K562 (cell line): ENCODE results near the gene ACTN1. TPM values are rescaled to one million over a fixed set of nuclear protein-coding genes. Genes with fewer than 3 reads are reported as not detected.

Experiments used
- ATAC-seq: fragments of 200-7000 bp; cut with Tn5 transposase; 3 replicates; pipeline ENCODE4 v1.9.1; 2020; ENCODE audit warnings: moderate library complexity
- BruUV-seq: library from RNA; stranded (reverse); fragments of 400-500 nt; replicated peaks from 2 replicates; lab custom pipeline; 2021; lab: Mats Ljungman, UMichigan
- CTCF ChIA-PET: fragments of 300-600 bp; formaldehyde crosslinking; extraction: SDS; loops from one replicate; lab custom pipeline; 2021; ENCODE audit warnings: low intra/inter-chr PET ratio; lab: Yijun Ruan, JAX
- POLR2A ChIA-PET: fragments of 300-600, 350-650 bp; sonication (Branson Sonifier 250); formaldehyde crosslinking; extraction: SDS; loops from one replicate; lab custom pipeline; 2021; ENCODE audit warnings: antibody characterized with exemption, inconsistent platforms; lab: Yijun Ruan, JAX
- DNase-seq, 4 experiments: peaks; one replicate each; pipeline versions ENCODE4 v3.0.0 to v3.0.0-alpha.2; 2011 to 2018; ENCODE audit warnings: low spot score in 3 of 4, mixed read lengths in 3 of 4; ENCODE audit errors: extremely low read depth in 1 of 4
- FAIRE-seq: peaks from 2 replicates; lab custom pipeline; 2011; peaks lifted over from hg19 to GRCh38; lab: Jason Lieb, UNC
- H2AFZ ChIP-seq: 2 replicates; pipeline ENCODE4 v1.6.0; 2011; ENCODE audit warnings: low read depth, low read length, control low read depth, inconsistent platforms
- H3K27ac ChIP-seq: fragments of 200-600 bp; 3 replicates; pipeline ENCODE4 v1.8.0; 2011; ENCODE audit warnings: low read depth, mild to moderate bottlenecking, control low read depth, inconsistent platforms, low read length, moderate library complexity, mixed read lengths; ENCODE audit errors: extremely low read depth
- H3K27me3 ChIP-seq, 2 experiments: fragments of 300-600 bp in 1 of 2; 2 replicates in 1 of 2; 3 replicates in 1 of 2; pipeline versions ENCODE4 v1.6.0 to v1.8.0; 2011; ENCODE audit warnings: inconsistent platforms in 2 of 2, low read length in 2 of 2, mild to moderate bottlenecking in 1 of 2, mixed read lengths in 1 of 2, moderate library complexity in 1 of 2; ENCODE audit not compliant: control insufficient read depth in 2 of 2, insufficient read depth in 2 of 2
- H3K36me3 ChIP-seq: fragments of 300-600 bp; 3 replicates; pipeline ENCODE4 v1.8.0; 2011; ENCODE audit warnings: mild to moderate bottlenecking, low read length, inconsistent platforms; ENCODE audit not compliant: control insufficient read depth, insufficient read depth
- H3K4me1 ChIP-seq, 2 experiments: fragments of 200-600 bp in 1 of 2; replicated peaks in 1 of 2; 2 replicates in 1 of 2; 3 replicates in 1 of 2; pipeline versions ENCODE4 v1.5.1 to v1.8.0; 2011; ENCODE audit warnings: inconsistent platforms in 2 of 2, low read length in 2 of 2, mild to moderate bottlenecking in 1 of 2, mixed read lengths in 1 of 2, moderate library complexity in 1 of 2; ENCODE audit not compliant: control insufficient read depth in 2 of 2, insufficient read depth in 2 of 2
- H3K4me2 ChIP-seq: 2 replicates; pipeline ENCODE4 v1.6.1; 2011; ENCODE audit warnings: low read length, control low read depth, inconsistent platforms, mixed read lengths; ENCODE audit not compliant: insufficient read depth
- H3K4me3 ChIP-seq: fragments of 200-600 bp; sonication (generic), shearing (Covaris generic); 2 replicates; pipeline ENCODE4 v1.5.1; 2016; ENCODE audit warnings: control low read depth, inconsistent platforms
- H3K79me2 ChIP-seq: fragments of 200-600 bp; 3 replicates; pipeline ENCODE4 v1.8.0; 2011; ENCODE audit warnings: low read length, inconsistent platforms; ENCODE audit not compliant: control insufficient read depth, insufficient read depth
- H3K9ac ChIP-seq, 2 experiments: 2 replicates each; pipeline versions ENCODE4 v1.6.0 to v1.6.1; 2011; ENCODE audit warnings: low read depth in 2 of 2, low read length in 2 of 2, control low read depth in 1 of 2, inconsistent platforms in 1 of 2, mild to moderate bottlenecking in 1 of 2, mixed read lengths in 1 of 2; ENCODE audit not compliant: insufficient read depth in 1 of 2
- H3K9me1 ChIP-seq: one replicate; pipeline ENCODE4 v1.6.0; 2011; ENCODE audit warnings: inconsistent platforms, mild to moderate bottlenecking, low read length, moderate library complexity; ENCODE audit not compliant: control insufficient read depth, insufficient read depth
- H3K9me3 ChIP-seq: replicated peaks from 2 replicates; pipeline ENCODE4 v1.5.1; 2011; ENCODE audit warnings: low read depth, low read length, inconsistent platforms; ENCODE audit not compliant: control insufficient read depth, insufficient read depth
- H4K20me1 ChIP-seq: replicated peaks from 2 replicates; pipeline ENCODE4 v1.6.1; 2011; ENCODE audit warnings: low read length, inconsistent platforms, mixed read lengths; ENCODE audit not compliant: control insufficient read depth, insufficient read depth
- ASH1L ChIP-seq: fragments of 450-650 bp; IDR thresholded peaks from 2 replicates; pipeline ENCODE4 v1.6.1; 2018; ENCODE audit warnings: borderline replicate concordance, mild to moderate bottlenecking, low read depth; ENCODE audit not compliant: partially characterized antibody
- CBX3 ChIP-seq, 2 experiments: IDR thresholded peaks; 1 replicate in 1 of 2; 2 replicates in 1 of 2; pipeline ENCODE4 v1.6.1; 2012; ENCODE audit warnings: inconsistent platforms in 2 of 2, low read length in 2 of 2, borderline replicate concordance in 1 of 2, control low read depth in 1 of 2
- CTCF ChIP-seq, 3 experiments: IDR thresholded peaks in 2 of 3; conservative IDR thresholded peaks in 1 of 3; 2 replicates each; pipeline ENCODE4 v1.5.1; 2011 to 2012; ENCODE audit warnings: low read length in 3 of 3, mild to moderate bottlenecking in 3 of 3, control low read depth in 2 of 3, improper control_type of control experiment in 1 of 3, inconsistent platforms in 1 of 3, low read depth in 1 of 3, mixed read lengths in 1 of 3, moderate library complexity in 1 of 3; ENCODE audit not compliant: insufficient read depth in 2 of 3
- CXXC5 ChIP-seq: fragments of 250-450 bp; sonication (Bioruptor Pico); IDR thresholded peaks from 2 replicates; pipeline ENCODE4 v1.8.0; 2022; ENCODE audit warnings: inconsistent platforms, mild to moderate bottlenecking, moderate library complexity
- E2F3 ChIP-seq: fragments of 250-450 bp; sonication (Bioruptor Pico); IDR thresholded peaks from 2 replicates; pipeline ENCODE4 v1.4.0; 2020; ENCODE audit warnings: mild to moderate bottlenecking
- KAT7 ChIP-seq: sonication (generic); formaldehyde crosslinking; IDR thresholded peaks from 2 replicates; pipeline ENCODE4 v1.8.0; 2022; ENCODE audit warnings: missing genetic modification reagents, mild to moderate bottlenecking, borderline replicate concordance
- MCM7 ChIP-seq, 2 experiments: fragments of 450-650 bp; IDR thresholded peaks; 2 replicates each; pipeline ENCODE4 v1.6.1; 2016 to 2018
- TAF9B ChIP-seq: fragments of 450-650 bp; IDR thresholded peaks from 2 replicates; pipeline ENCODE4 v1.6.1; 2018; ENCODE audit warnings: mild to moderate bottlenecking; ENCODE audit not compliant: partially characterized antibody
- TRIM24 ChIP-seq, 2 experiments: fragments of 450-650 bp; IDR thresholded peaks; 2 replicates each; pipeline ENCODE4 v1.6.1; 2016
- WHSC1 ChIP-seq: IDR thresholded peaks from one replicate; pipeline ENCODE4 v1.6.1; 2012; ENCODE audit warnings: low read length, control low read depth, inconsistent platforms
- ZNF444 ChIP-seq: fragments of 250-450 bp; sonication (Bioruptor Pico); IDR thresholded peaks from 2 replicates; pipeline ENCODE4 v1.4.0; 2020; ENCODE audit warnings: mild to moderate bottlenecking, moderate library complexity
- ZNF589 ChIP-seq: fragments of 200-800 bp; sonication (Bioruptor generic); IDR thresholded peaks from 2 replicates; pipeline ENCODE4 v1.6.1; 2016; ENCODE audit warnings: low read depth, missing genetic modification characterization, missing compliant biosample characterization
- WGBS: fragments of 100-300 bp; shearing (Covaris generic); methylation state at CpG from one replicate; pipeline ENCODE4 v1.1.6; 2016; ENCODE audit warnings: low coverage, mixed read lengths; ENCODE audit not compliant: insufficient coverage; ENCODE audit errors: missing lambda C conversion rate; 5-methylcytosine and 5-hydroxymethylcytosine counted together
- in situ Hi-C: fragments of 300-500 bp; cut with MboI; formaldehyde crosslinking; loops from 4 replicates; pipeline ENCODE4 v1.15.0; 2018; ENCODE audit warnings: inconsistent platforms, mixed read lengths
- intact Hi-C: fragments of 100-400 bp; cut with micrococcal nuclease; formaldehyde crosslinking; loops from 2 replicates; pipeline ENCODE4 v1.14.2; 2022
- polyA plus RNA-seq, 8 experiments: library from polyadenylated mRNA; depleted of rRNA in 4 of 8; stranded (reverse) in 5 of 8; unstranded in 3 of 8; fragments of >200 nt; fragmentation: Nextera tagmentation in 2 of 8; fragmentation: Illumina TruSeq in 1 of 8; extraction: Ambion mirVana in 2 of 8; extraction: Trizol in 1 of 8; gene quantifications; 2 replicates each; pipeline versions ENCODE4 v1.2.1 to v1.2.3, GENCODE V29; 2011 to 2014; ENCODE audit warnings: inconsistent platforms in 1 of 8, missing spikeins in 1 of 8
- total RNA-seq, 7 experiments: library from RNA; depleted of rRNA in 6 of 7; stranded (reverse); fragments of >200 nt in 6 of 7; fragmentation: Illumina TruSeq in 2 of 7; extraction: Trizol in 2 of 7; gene quantifications; 2 replicates each; pipeline versions ENCODE4 v1.2.1 to v1.2.3, GENCODE V29; 2011 to 2021; ENCODE audit warnings: low replicate concordance in 1 of 7

ACTN1 gene
- total and polyA plus RNA-seq, 9 of the 15 experiments (the other 6 are each of a cell fraction or from before 2014, with no cell fraction given), result 2.2 to 67.7 (median 34.5) TPM

- TF ChIP-seq CTCF (IDR thresholded peaks at IDR 0.05 in 2 of 3, conservative IDR thresholded peaks at IDR 0.05 in 1 of 3; ENCODE audit: insufficient read depth in 2 of 3, low read depth in 1 of 3, low read length in 3 of 3) (peak; percentile 74 to 88 (median 80)), WHSC1 (no peak), ZNF589 (no peak), CBX3 (IDR thresholded peaks at IDR 0.05; ENCODE audit: borderline replicate concordance in 1 of 2, low read length in 2 of 2) (peak in 1 of 2 experiments; percentile 86; a peak in 2 of 3 replicates), CXXC5 (CRISPR knock-in tag) (0 out of 2 replicates have a peak, but pooled peaks have one; percentile 29)
Observed at GRCh38 chr14:68843471-68844209, 135.5 kb downstream of the ACTN1 start (continued).

GRCh38 chr14:68842298-68842697 lies 136.8 kb downstream of the ACTN1 start:
- no peak for DNase-seq
- CTCF ChIA-PET, result no interaction called here
- no peak overlapping the region for H3K9ac ChIP-seq
- 6% methylated on average over 5 of the region's 5 CpGs for WGBS
- in situ Hi-C loops, result no loop called here
- H3K36me3 ChIP-seq, result no peaks in the 10 kb centered on the region
- FAIRE-seq, result no peak
- H4K20me1 ChIP-seq, result no peaks in the 10 kb centered on the region
- H3K4me1 ChIP-seq, result no peaks in the 10 kb centered on the region
- no peaks in the 10 kb centered on the region; a peak in 1 of 5 replicates for H3K27me3 ChIP-seq
- TF ChIP-seq TRIM24 (IDR thresholded peaks at IDR 0.05) (no peak), TAF9B (no peak), ZNF444 (CRISPR knock-in tag) (no peak), ZNF589 (no peak), KAT7 (CRISPR knock-in tag) (no peak), MCM7 (IDR thresholded peaks at IDR 0.05) (no peak), E2F3 (CRISPR knock-in tag) (no peak), ASH1L (no peak)
- TF ChIP-seq, all 486 proteins: peak for 0
- BruUV-seq, result no TSS peak
- intact Hi-C loops, result no loop called here
- no peaks in the 10 kb centered on the region for H3K79me2 ChIP-seq
- no peak overlapping the region for H2AFZ ChIP-seq
- H3K9me1 ChIP-seq, result no peaks in the 10 kb centered on the region
- no peak overlapping the region for H3K27ac ChIP-seq
- no peak overlapping the region for H3K4me2 ChIP-seq
- ATAC-seq, result no peak
- no peak overlapping the region for H3K4me3 ChIP-seq
- POLR2A ChIA-PET, result interaction anchor here (0.6 kb wide), 1 partner anchor 120 kb away, joined by 3 read pairs; no protein-coding TSS in a partner anchor
- H3K9me3 ChIP-seq, result 0 out of 2 replicates have a peak, but pooled peaks cover 1% of the 10 kb centered on the region
